Neuronal stem cell (in vitro differentiated cells): ENCODE data around the gene PRUNE2.

Experiments
- DNase-seq: peaks from one replicate; pipeline ENCODE4 v3.0.0-alpha.2; 2013; ENCODE audit warnings: low spot score
- H2AFZ ChIP-seq: one replicate; pipeline ENCODE4 v1.6.1; 2013; ENCODE audit warnings: mild to moderate bottlenecking, low read length, inconsistent platforms
- H2AK5ac ChIP-seq: 2 replicates; pipeline ENCODE4 v1.6.1; 2013; ENCODE audit warnings: low read depth, mild to moderate bottlenecking, inconsistent platforms, low read length, moderate library complexity, mixed read lengths
- H2BK120ac ChIP-seq: 2 replicates; pipeline ENCODE4 v1.6.1; 2013; ENCODE audit warnings: low read depth, mild to moderate bottlenecking, inconsistent platforms, low read length, moderate library complexity, mixed read lengths
- H2BK12ac ChIP-seq: one replicate; pipeline ENCODE4 v1.6.1; 2013; ENCODE audit warnings: low read length, inconsistent platforms
- H2BK15ac ChIP-seq: 2 replicates; pipeline ENCODE4 v1.6.1; 2013; ENCODE audit warnings: mild to moderate bottlenecking, low read length, inconsistent platforms, mixed read lengths
- H2BK5ac ChIP-seq: one replicate; pipeline ENCODE4 v1.6.1; 2013; ENCODE audit warnings: inconsistent platforms, mild to moderate bottlenecking, low read length, moderate library complexity
- H3K14ac ChIP-seq: one replicate; pipeline ENCODE4 v1.6.1; 2013; ENCODE audit warnings: low read length, inconsistent platforms
- H3K18ac ChIP-seq: 2 replicates; pipeline ENCODE4 v1.6.1; 2013; ENCODE audit warnings: low read length, inconsistent platforms
- H3K23ac ChIP-seq: 2 replicates; pipeline ENCODE4 v1.6.1; 2013; ENCODE audit warnings: low read depth, mild to moderate bottlenecking, mixed read lengths, low read length, inconsistent platforms; ENCODE audit not compliant: poor library complexity
- H3K27ac ChIP-seq: replicated peaks from 3 replicates; pipeline ENCODE4 v1.5.1; 2013; ENCODE audit warnings: low read length, inconsistent platforms
- H3K27me3 ChIP-seq, 3 experiments: 2 replicates each; pipeline ENCODE4 v1.6.1; 2013; ENCODE audit warnings: low read length in 3 of 3, mild to moderate bottlenecking in 2 of 3, inconsistent platforms in 1 of 3, low read depth in 1 of 3, mixed read lengths in 1 of 3, moderate library complexity in 1 of 3; ENCODE audit not compliant: control insufficient read depth in 3 of 3, insufficient read depth in 3 of 3
- H3K36me3 ChIP-seq, 2 donors: replicated peaks in 1 of 2; 2 replicates each; pipeline ENCODE4 v1.6.1; 2013; ENCODE audit warnings: low read length in 2 of 2; ENCODE audit not compliant: control insufficient read depth in 2 of 2, insufficient read depth in 2 of 2
- H3K4ac ChIP-seq: 2 replicates; pipeline ENCODE4 v1.6.1; 2013; ENCODE audit warnings: inconsistent platforms, mild to moderate bottlenecking, low read length, moderate library complexity
- H3K4me1 ChIP-seq, 2 donors: 1 replicate in 1 of 2; 2 replicates in 1 of 2; pipeline ENCODE4 v1.6.1; 2013; ENCODE audit warnings: low read length in 2 of 2, low read depth in 1 of 2; ENCODE audit not compliant: control insufficient read depth in 2 of 2, insufficient read depth in 1 of 2
- H3K4me2 ChIP-seq: one replicate; pipeline ENCODE4 v1.6.1; 2013; ENCODE audit warnings: mild to moderate bottlenecking, low read length, inconsistent platforms; ENCODE audit not compliant: insufficient read depth, poor library complexity, severe bottlenecking
- H3K4me3 ChIP-seq, 2 donors: 2 replicates each; pipeline ENCODE4 v1.5.1; 2013; ENCODE audit warnings: low read length in 2 of 2, mild to moderate bottlenecking in 2 of 2, inconsistent platforms in 1 of 2, moderate library complexity in 1 of 2
- H3K79me1 ChIP-seq: one replicate; pipeline ENCODE4 v1.6.1; 2013; ENCODE audit warnings: low read depth, mild to moderate bottlenecking, inconsistent platforms, low read length, moderate library complexity
- H3K9ac ChIP-seq: one replicate; pipeline ENCODE4 v1.6.1; 2013; ENCODE audit warnings: mild to moderate bottlenecking, low read depth, low read length, inconsistent platforms; ENCODE audit not compliant: poor library complexity
- H3K9me3 ChIP-seq, 2 donors: replicated peaks in 1 of 2; 2 replicates each; pipeline versions ENCODE3 to v1.6.1; 2013; ENCODE audit warnings: low read length in 2 of 2, mild to moderate bottlenecking in 2 of 2, inconsistent platforms in 1 of 2, low read depth in 1 of 2, mixed read lengths in 1 of 2, moderate library complexity in 1 of 2; ENCODE audit not compliant: control insufficient read depth in 2 of 2, insufficient read depth in 1 of 2
- H4K8ac ChIP-seq: one replicate; pipeline ENCODE4 v1.6.1; 2013; ENCODE audit warnings: low read depth, mild to moderate bottlenecking, inconsistent platforms, low read length, moderate library complexity
- H4K91ac ChIP-seq: one replicate; pipeline ENCODE4 v1.6.1; 2013; ENCODE audit warnings: low read length, low read depth, mild to moderate bottlenecking, inconsistent platforms; ENCODE audit not compliant: poor library complexity
- WGBS, 2 donors: extraction: QIAGEN DNeasy Blood & Tissue Kit; methylation state at CpG; one replicate each; pipeline ENCODE4 v1.1.7; 2013; ENCODE audit warnings: missing lambda C conversion rate in 2 of 2, mixed read lengths in 1 of 2; ENCODE audit not compliant: insufficient read length in 2 of 2, insufficient replicate concordance in 1 of 2; ENCODE audit errors: extremely low coverage in 2 of 2; 5-methylcytosine and 5-hydroxymethylcytosine counted together

Gene PRUNE2

DNA sequence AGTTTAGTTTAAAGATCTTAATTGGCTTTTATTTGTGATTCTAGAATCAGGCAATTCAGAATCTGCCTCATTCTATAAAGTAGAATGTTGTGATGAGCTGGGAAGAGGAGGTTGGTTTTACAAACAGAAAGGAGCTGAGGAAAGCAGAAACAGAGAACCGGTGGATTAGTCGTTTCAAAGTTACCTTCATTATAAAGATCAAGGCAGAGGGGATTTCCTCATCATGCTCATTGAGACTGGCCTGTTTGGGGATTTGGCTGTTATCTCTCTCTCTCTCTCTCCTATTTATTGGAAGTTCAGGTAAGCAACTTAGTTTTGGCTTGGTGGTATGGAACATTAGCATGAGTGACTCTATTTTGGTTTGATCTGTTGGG is 313.0 kb downstream of the PRUNE2 start:
- DNase-seq, result no peak
- H2AK5ac ChIP-seq, result no peak overlapping the region
- WGBS, 2 donors, result no CpG with 5 or more reads among the region's 2 CpGs
- no peaks in the 10 kb centered on the region for H3K9me3 ChIP-seq
- H3K27me3 ChIP-seq, result no peaks in the 10 kb centered on the region
- no peak overlapping the region for H3K14ac ChIP-seq
- H2BK15ac ChIP-seq, result no peak overlapping the region
- H3K4me1 ChIP-seq, result peaks cover 11 to 12% of the 10 kb centered on the region in 2 donors
- no peak overlapping the region for H3K9ac ChIP-seq
- H3K4me3 ChIP-seq, result peak overlapping the region in 1 of 2 donors; percentile 41
- H3K18ac ChIP-seq, result no peak overlapping the region
- H3K36me3 ChIP-seq, result no peaks in the 10 kb centered on the region
- no peak overlapping the region for H2BK12ac ChIP-seq
- no peak overlapping the region for H3K4ac ChIP-seq
- H3K27ac ChIP-seq, result peak overlapping the region; percentile 4
- H4K91ac ChIP-seq, result no peak overlapping the region
- H2BK5ac ChIP-seq, result no peak overlapping the region
- H3K79me1 ChIP-seq, result no peaks in the 10 kb centered on the region
- H2BK120ac ChIP-seq, result no peak overlapping the region
- no peak overlapping the region for H3K4me2 ChIP-seq
- H2AFZ ChIP-seq, result peak overlapping the region; percentile 86
- H3K23ac ChIP-seq, result no peak overlapping the region
- no peak overlapping the region for H4K8ac ChIP-seq

DNA sequence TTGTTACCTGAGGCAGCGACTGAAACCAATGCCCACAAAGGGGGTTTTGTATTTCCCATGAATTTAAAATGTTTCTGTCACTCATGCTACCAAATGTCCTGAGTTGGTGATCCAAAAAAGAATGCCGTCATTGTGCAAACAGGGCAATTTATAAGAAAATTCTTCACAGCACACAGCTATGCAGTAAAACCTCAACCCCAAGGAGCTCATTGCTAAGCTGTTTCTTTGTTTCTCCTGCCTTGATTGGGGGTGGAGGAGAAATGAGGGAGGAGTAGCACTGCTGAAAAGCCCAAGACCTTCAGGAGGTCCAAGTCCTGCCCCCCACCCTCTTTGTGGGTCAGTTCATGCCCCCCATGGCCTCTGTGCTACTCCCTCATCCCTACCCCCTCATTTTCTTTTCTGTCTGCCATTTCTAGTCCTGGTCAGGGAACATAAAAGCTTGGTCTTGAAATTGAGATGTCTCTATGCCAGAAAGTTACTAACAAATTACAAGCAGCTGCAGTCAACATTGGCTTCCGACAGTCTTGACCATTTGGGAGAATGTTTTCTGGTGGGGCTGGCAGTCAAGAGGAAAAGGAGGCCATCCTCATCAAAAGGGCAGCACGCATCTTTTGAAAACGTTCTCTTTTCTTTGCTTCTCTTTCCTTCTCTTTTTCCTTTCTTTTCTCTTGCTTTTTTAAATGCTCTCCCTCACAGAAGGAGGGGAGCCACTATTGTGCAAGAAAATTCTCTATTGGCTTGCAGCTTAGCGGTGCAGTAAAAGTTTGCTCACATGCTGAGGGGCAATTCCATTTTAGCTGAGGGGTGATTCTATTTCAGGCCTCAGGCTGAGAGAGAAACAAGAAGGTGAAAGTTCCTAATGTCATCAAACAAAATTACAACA is 313.6 kb downstream of the PRUNE2 start:
- Histone ChIP-seq H3K18ac (no peak overlapping the region), H3K27ac (no peak overlapping the region), H3K4me1 (peaks cover 11 to 12% of the 10 kb centered on the region in 2 donors), H2AK5ac (no peak overlapping the region), H2BK15ac (no peak overlapping the region), H4K8ac (no peak overlapping the region), H3K36me3 (no peaks in the 10 kb centered on the region), H2BK120ac (no peak overlapping the region), H3K4me2 (peak overlapping the region; percentile 22), H3K4me3 (peak overlapping the region in 1 of 2 donors; percentile 41), H3K79me1 (no peaks in the 10 kb centered on the region), H3K27me3 (no peaks in the 10 kb centered on the region), H3K9me3 (no peaks in the 10 kb centered on the region), H2AFZ (peak overlapping the region; percentile 86), H3K4ac (no peak overlapping the region), H2BK5ac (no peak overlapping the region), H3K14ac (no peak overlapping the region), H3K23ac (no peak overlapping the region), H3K9ac (no peak overlapping the region), H4K91ac (no peak overlapping the region), H2BK12ac (no peak overlapping the region)
- no peak for DNase-seq
- no CpG with 5 or more reads among the region's 6 CpGs for WGBS, 2 donors

DNA sequence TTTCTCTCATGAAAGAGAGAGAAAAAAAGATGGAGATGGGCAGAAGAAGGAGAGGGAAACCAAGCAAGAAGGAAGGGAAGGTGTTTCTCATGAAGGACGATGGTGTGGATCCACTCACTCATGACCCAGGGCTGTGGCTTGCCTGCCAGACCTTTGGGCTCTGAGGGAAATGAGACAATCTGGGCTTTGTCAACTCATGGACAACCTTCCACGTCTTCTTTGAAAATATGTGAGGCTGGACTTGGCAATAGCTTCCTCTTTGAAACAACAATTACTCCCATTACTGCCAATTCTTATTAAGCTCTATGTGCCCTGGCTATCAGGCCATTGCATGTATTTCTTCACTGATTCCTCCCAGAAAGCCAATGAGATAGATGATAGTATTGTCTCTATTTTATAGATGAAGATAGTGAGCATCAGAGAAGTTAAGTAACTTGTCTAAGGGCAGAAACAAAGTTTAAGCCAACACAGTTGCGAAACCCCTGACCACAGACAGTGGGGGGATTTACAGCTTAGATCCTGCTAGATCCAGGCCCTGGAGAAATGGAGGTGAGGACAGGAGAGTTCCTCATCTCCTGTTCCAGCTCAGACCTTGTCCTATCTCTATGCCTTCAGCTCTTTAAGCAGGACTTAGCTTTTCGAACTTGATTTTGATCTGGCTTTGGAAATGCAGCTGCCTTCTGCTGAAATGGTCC is 314.5 kb downstream of the PRUNE2 start:
- WGBS, 2 donors, result no CpG with 5 or more reads among the region's 4 CpGs
- H2BK12ac ChIP-seq, result no peak overlapping the region

DNA sequence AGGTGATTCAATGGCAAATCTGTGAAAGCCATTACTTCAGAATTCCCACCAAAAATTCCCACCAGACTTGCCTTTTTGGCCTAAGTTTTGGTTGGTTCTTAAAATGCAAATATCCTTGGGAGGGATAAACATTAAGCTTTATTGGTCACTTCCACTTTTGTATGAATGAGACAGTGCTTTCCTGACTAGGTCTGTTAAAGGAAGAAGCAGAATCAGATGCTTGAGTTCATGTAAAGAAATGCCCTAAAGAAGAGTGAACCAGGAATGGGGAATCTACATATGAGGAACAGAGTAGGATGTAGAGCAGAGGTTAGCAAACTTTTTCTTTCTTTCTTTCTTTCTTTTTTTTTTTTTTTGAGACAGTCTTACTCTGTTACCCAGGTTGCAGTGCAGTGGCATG is 317.6 kb downstream of the PRUNE2 start:
- no peak for DNase-seq
- Histone ChIP-seq H3K9ac (no peak overlapping the region), H3K23ac (no peak overlapping the region), H2BK5ac (no peak overlapping the region), H3K4me2 (no peak overlapping the region), H3K14ac (no peak overlapping the region), H2BK15ac (no peak overlapping the region), H4K91ac (no peak overlapping the region), H3K36me3 (no peaks in the 10 kb centered on the region), H3K4ac (no peak overlapping the region), H3K4me1 (peaks cover 9 to 11% of the 10 kb centered on the region in 2 donors), H3K9me3 (no peaks in the 10 kb centered on the region), H2BK12ac (no peak overlapping the region), H2AFZ (no peak overlapping the region), H3K18ac (no peak overlapping the region), H4K8ac (no peak overlapping the region), H2AK5ac (no peak overlapping the region), H3K4me3 (no peak overlapping the region), H2BK120ac (no peak overlapping the region), H3K27ac (no peak overlapping the region), H3K27me3 (no peaks in the 10 kb centered on the region), H3K79me1 (no peaks in the 10 kb centered on the region)

More for the DNA sequence above, 314.5 kb downstream of the PRUNE2 start:
- Histone ChIP-seq H3K14ac (no peak overlapping the region), H3K4me1 (peaks cover 11 to 14% of the 10 kb centered on the region in 2 donors), H3K9ac (no peak overlapping the region), H4K8ac (no peak overlapping the region), H3K18ac (no peak overlapping the region), H2AFZ (peak overlapping the region; percentile 86), H3K4ac (no peak overlapping the region), H3K9me3 (no peaks in the 10 kb centered on the region), H3K27ac (no peak overlapping the region), H2BK15ac (no peak overlapping the region), H3K4me2 (peak overlapping the region; percentile 22), H2BK120ac (no peak overlapping the region), H3K36me3 (no peaks in the 10 kb centered on the region), H3K27me3 (no peaks in the 10 kb centered on the region), H3K4me3 (no peak overlapping the region), H3K23ac (no peak overlapping the region), H4K91ac (peak overlapping the region; percentile 9), H2BK5ac (no peak overlapping the region), H3K79me1 (no peaks in the 10 kb centered on the region), H2AK5ac (no peak overlapping the region)
- DNase-seq, result no peak
